B cell (primary cell): ENCODE results near the gene BRI3.

Experiments used
- EZH2 ChIP-seq: IDR thresholded peaks from 2 replicates; pipeline ENCODE4 v1.6.1; 2012; ENCODE audit warnings: borderline replicate concordance, low read depth, mild to moderate bottlenecking, moderate library complexity, low read length; ENCODE audit not compliant: insufficient read depth, poor library complexity, severe bottlenecking
- TF ChIP-seq, protein P1 (sequence below): fragments of 200-600 bp; IDR thresholded peaks from one replicate; pipeline ENCODE4 v1.8.0; 2022; ENCODE audit warnings: antibody characterized with exemption, mild to moderate bottlenecking

GRCh38 chr7:98338441-98338840 is 57.0 kb downstream of the BRI3 start:
- TF ChIP-seq, protein P1, sequence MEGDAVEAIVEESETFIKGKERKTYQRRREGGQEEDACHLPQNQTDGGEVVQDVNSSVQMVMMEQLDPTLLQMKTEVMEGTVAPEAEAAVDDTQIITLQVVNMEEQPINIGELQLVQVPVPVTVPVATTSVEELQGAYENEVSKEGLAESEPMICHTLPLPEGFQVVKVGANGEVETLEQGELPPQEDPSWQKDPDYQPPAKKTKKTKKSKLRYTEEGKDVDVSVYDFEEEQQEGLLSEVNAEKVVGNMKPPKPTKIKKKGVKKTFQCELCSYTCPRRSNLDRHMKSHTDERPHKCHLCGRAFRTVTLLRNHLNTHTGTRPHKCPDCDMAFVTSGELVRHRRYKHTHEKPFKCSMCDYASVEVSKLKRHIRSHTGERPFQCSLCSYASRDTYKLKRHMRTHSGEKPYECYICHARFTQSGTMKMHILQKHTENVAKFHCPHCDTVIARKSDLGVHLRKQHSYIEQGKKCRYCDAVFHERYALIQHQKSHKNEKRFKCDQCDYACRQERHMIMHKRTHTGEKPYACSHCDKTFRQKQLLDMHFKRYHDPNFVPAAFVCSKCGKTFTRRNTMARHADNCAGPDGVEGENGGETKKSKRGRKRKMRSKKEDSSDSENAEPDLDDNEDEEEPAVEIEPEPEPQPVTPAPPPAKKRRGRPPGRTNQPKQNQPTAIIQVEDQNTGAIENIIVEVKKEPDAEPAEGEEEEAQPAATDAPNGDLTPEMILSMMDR: no peak
- no peak for TF ChIP-seq EZH2
